Measurements from ENCODE around the gene TOMM5.

GRCh38 chr9:37593883-37594448, 1.6 kb upstream of the TOMM5 start:
- TF ChIP-seq CTCF (IDR thresholded peaks at IDR 0.05), result no peak
- no peak for TF ChIP-seq POLR2A (IDR thresholded peaks at IDR 0.05)

Measured in testis (tissue), 2 donors.